ENCODE measurements around the gene HSF2BP.

GRCh38 chr21:43596616-43597015, 62.7 kb downstream of the HSF2BP start:
- TF ChIP-seq, protein P1, sequence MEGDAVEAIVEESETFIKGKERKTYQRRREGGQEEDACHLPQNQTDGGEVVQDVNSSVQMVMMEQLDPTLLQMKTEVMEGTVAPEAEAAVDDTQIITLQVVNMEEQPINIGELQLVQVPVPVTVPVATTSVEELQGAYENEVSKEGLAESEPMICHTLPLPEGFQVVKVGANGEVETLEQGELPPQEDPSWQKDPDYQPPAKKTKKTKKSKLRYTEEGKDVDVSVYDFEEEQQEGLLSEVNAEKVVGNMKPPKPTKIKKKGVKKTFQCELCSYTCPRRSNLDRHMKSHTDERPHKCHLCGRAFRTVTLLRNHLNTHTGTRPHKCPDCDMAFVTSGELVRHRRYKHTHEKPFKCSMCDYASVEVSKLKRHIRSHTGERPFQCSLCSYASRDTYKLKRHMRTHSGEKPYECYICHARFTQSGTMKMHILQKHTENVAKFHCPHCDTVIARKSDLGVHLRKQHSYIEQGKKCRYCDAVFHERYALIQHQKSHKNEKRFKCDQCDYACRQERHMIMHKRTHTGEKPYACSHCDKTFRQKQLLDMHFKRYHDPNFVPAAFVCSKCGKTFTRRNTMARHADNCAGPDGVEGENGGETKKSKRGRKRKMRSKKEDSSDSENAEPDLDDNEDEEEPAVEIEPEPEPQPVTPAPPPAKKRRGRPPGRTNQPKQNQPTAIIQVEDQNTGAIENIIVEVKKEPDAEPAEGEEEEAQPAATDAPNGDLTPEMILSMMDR (IDR thresholded peaks at IDR 0.05; ENCODE audit: control extremely low read depth in 1 of 3, insufficient read depth in 1 of 3, low read depth in 1 of 3, low read length in 3 of 3): no peak
- TF ChIP-seq BRCA1 (IDR thresholded peaks at IDR 0.05; ENCODE audit: low read depth, low read length) (no peak), POLR2A (IDR thresholded peaks at IDR 0.05; ENCODE audit: control extremely low read depth in 1 of 2, low read depth in 2 of 2, low read length in 2 of 2) (no peak), ZNF274 (IDR thresholded peaks at IDR 0.05; ENCODE audit: borderline replicate concordance, extremely low read depth, low read length) (no peak), CHD1 (IDR thresholded peaks at IDR 0.05; ENCODE audit: low read depth, low read length) (no peak), NRF1 (IDR thresholded peaks at IDR 0.05; ENCODE audit: low read depth, low read length) (no peak), CBX5 (IDR thresholded peaks at IDR 0.05; ENCODE audit: low read depth, low read length) (no peak), CHD2 (IDR thresholded peaks at IDR 0.05; ENCODE audit: low read length) (no peak), CHD7 (IDR thresholded peaks at IDR 0.05; ENCODE audit: insufficient replicate concordance, low read length) (no peak), NANOG (IDR thresholded peaks at IDR 0.05; ENCODE audit: insufficient read depth, low read depth, low read length, poor library complexity, severe bottlenecking) (no peak), GABPA (IDR thresholded peaks at IDR 0.05; ENCODE audit: borderline replicate concordance, insufficient read depth, low read length) (no peak)
- TF ChIP-seq, protein P2, sequence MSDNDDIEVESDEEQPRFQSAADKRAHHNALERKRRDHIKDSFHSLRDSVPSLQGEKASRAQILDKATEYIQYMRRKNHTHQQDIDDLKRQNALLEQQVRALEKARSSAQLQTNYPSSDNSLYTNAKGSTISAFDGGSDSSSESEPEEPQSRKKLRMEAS (IDR thresholded peaks at IDR 0.05): no peak
